Left hindlimb (tissue), 1 donor: Measurements from ENCODE around the gene WFDC5.

Experiments used
- DNase-seq: peaks from one replicate; pipeline ENCODE4 v3.0.0-alpha.2; 2018

WFDC5 gene

DNA sequence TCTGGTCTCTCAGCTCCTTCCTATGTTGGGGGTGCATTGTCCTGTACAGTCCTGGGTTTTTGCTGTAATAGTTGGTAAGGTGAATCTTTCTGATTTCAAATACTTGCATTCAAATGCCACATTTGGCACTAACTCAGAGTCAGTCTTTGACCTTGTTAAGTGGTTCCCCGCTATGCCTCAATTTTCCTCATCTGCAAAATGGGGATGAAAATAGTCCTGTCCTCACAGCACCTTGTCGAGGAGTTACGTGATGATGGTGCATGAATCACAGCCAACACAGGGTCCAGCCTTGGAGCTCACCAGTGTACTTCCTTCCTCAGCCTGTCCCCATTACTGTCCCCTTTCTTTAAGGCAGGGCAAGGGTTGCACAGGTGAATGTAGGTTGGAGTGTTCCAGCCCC is 1.1 kb downstream of the WFDC5 start:
- DNase-seq, result no peak

DNA sequence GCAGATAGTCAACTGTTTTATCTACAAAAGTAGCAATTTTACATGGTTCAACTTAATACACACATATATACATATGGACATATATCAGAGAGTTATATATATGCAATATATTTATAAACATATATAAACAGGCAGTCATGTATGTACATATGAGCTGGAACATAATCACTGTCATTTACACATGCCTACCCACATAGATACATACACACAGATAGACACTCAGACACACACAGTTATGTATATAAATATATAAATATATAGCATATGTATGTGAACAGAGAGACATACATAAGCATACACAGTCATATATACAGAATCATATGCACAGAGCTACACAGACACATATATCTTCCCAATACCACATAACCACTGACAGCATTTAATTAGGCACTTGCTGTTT is 2.2 kb downstream of the WFDC5 start:
- DNase-seq, result no peak

- no peak for DNase-seq
These were observed 3.0 kb downstream of the WFDC5 start for GRCh38 chr20:45111799-45112471.

- no peak for DNase-seq
These were observed 3.7 kb downstream of the WFDC5 start for GRCh38 chr20:45111285-45111684.

GRCh38 chr20:45110301-45110700 is 4.7 kb downstream of the WFDC5 start:
- no peak for DNase-seq

- DNase-seq, result no peak
These were observed 5.3 kb downstream of the WFDC5 start for GRCh38 chr20:45109634-45110033.

DNA sequence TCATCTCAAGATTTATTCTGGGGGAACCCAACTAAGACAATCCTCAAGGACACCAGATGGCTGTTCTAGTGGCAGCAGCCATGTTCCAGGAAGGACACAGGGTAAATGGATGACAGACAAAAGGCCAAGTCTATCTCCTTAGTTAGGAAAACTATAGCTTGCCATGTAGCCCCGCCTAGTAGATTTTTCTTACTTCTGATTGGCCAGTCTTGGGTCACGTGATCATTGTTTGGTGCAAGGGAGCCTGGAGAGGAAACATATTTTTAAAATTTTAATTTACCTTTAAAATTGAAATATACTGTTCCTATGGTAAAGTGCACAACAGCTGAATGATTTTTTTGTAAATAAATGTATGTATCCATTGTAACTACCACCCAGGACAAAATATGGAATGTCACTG is 9.7 kb downstream of the WFDC5 start:
- DNase-seq, result no peak

DNA sequence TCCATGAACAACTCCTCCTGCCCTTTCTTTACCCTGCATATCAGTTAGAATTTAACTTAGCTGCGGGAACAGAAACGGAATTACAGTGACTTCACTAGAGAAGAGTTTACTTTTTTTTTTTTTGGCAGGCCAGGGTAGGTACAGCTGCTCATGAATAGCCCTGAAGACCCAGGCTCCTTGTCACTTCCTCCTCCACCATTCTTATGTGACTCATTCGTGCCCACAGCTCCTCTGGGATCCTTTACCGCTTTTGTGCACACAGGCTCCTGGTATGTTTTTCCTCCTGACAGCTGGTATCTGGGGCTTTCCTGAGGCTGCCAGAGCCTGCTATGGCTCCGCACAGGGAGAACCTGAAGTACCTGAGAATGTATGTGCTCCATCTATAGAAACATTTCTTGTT is 10.2 kb downstream of the WFDC5 start:
- no peak for DNase-seq

- no peak for DNase-seq
These were observed 11.9 kb downstream of the WFDC5 start for GRCh38 chr20:45103072-45103471.

GRCh38 chr20:45101333-45101850 is 13.6 kb downstream of the WFDC5 start:
- no peak for DNase-seq

DNA sequence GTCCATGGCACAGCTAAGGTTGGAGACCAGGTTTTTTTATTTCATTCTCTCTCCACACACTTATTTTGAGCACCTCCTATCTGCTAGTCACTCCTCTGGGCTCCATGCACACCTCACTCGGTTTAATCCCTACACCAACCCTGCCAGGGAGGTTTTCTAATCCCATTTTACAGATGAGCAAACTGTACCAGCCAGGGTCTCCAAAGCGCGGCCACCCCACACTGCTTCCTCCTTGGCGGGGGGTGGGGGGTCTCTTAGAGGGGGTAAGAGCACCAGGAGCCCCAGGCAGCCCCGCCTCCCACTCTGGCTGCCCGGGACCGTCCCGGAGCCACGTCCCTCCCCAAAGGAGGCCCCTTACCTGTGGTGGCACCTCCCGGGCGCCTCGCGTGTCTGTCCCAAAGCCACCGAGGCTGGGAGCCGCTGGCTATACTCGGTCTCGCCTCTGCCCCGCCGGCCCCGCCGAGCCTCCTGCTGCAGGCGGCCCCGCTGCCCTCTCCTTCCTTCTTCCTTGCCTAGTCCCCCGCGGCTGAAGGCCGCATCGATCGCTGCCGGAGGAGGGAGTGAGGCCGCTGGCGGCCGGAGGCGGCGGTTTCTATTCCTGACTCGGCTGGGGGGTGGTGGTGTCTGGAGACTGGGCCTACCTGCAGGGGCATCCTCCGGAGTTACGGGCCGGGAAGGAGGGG is 14.3 kb downstream of the WFDC5 start, which contains the start of gene KCNS1:
KCNS1 (minus strand) TSS at position 565 of the 683 bp plus-strand sequence. CDS start 1,891 bp downstream, outside the sequence.
- DNase-seq, result peak; percentile 44

- DNase-seq, result no peak
These were observed 16.7 kb downstream of the WFDC5 start for GRCh38 chr20:45098103-45098773.

- DNase-seq, result no peak
These were observed 17.4 kb downstream of the WFDC5 start for GRCh38 chr20:45097485-45098102.

DNA sequence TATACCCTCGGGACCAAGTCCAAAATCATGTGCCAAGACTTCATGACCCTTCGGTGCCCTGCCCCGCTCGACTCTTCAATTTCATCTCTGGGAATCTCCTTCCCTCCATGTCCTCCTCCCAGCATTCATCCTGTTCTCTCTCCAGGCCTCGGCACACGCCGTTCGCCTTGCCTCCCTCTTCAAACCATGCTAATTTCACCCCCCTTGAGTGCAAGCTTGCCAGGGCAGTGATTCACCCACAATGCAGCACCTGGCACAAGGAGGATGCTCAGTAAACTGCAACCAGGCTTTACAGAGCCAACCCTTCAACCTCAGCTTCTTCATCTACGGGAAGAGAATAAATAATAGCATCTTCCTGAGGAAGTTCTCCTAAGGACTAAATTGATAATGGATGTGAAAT is 18.2 kb downstream of the WFDC5 start:
- DNase-seq, result no peak

GRCh38 chr20:45095805-45096238 is 19.2 kb downstream of the WFDC5 start:
- peak; percentile 73 for DNase-seq

- DNase-seq, result no peak
These were observed 20.0 kb downstream of the WFDC5 start for GRCh38 chr20:45094864-45095574.

DNA sequence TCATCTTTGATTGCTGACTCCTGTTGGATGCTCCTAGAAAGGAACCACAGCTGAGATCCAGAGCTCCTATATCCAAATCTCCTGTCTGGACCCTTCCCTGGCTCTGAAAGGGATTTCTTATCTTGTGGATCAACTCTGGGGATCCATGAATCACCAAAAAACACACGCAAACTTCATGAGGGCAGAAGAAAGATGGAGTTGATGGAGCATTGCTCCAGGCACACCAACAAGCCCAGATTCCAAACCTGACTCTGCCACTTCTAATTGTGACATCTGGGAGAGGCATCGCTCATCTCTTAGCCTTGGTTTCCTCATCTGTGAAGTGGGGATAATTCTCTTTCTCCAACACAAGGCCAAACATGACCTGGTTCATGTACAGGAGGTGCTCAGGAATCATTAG is 20.8 kb downstream of the WFDC5 start:
- no peak for DNase-seq

- no peak for DNase-seq
These were observed 22.1 kb downstream of the WFDC5 start for GRCh38 chr20:45092898-45093297.

- no peak for DNase-seq
These were observed 23.6 kb downstream of the WFDC5 start for GRCh38 chr20:45091366-45091765.

DNA sequence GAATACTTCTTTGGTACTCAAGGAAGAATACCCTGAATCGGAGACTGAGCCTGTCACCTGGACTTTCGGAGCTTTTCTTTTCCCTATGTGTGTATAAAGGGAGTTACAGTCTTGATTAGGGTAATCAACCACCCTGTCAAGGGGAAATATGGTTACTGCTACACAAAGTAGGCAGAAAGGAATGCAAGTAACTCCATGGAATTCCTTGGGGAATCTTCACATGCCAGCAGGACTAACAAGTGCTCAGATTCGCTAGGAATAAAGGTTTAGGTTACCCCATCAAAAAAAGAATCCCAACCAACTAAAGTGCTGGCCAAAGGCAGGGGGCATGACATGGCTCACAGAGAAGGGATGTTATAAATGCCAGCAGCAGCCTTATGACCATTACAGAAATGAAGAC is 24.5 kb downstream of the WFDC5 start:
- DNase-seq, result no peak

DNA sequence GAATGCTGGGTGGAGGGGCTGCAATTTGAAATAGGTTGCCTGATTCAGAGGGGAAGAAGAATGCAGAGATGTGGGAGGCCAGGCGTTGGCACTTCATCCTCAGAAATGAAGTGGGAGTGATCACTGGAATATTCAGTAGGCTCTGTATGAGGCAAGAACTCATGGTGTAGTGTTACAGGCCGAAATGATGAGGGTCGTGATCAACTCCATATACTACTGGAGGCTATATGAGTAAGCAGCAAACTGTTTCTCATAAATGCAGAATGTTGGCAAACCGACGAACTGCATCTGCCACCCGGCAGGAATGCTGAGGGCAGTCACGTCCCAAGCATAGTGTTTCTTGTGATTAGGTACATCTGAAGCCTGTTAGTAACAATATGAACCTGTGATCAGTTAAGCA is 26.7 kb downstream of the WFDC5 start:
- DNase-seq, result no peak

DNA sequence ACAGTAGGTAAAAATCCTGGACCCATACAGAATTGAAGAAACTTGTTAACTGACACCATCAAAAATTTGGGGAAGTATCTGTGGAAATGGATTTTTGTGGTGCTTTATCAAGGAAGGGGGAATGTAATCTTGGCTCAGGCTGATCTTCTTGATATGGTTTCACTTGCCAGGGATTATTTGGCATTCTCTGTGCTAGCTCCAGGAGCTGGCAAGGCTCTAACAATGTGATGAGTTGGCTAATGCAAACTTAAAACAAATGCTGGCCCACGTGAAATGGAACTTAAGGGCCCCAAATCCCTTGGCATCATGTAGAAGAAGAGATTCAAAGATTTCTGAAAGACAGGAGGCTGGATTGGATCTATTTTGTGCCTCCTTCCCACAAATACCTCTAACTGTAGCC is 27.2 kb downstream of the WFDC5 start:
- DNase-seq, result no peak
